HT-29 (cell line): ENCODE data around the gene PRKAR1A. TPM values are rescaled to one million over a fixed set of nuclear protein-coding genes. Genes with fewer than 3 reads are reported as not detected.
"Not testable (repeated sequence)": the region's sequence is repeated elsewhere in the genome, so short reads cannot be mapped to it uniquely, and the experiment has no call there.

Experiments used
- DNase-seq: peaks from one replicate; pipeline ENCODE4 v3.0.0-alpha.2; 2015; ENCODE audit warnings: low spot score
- total RNA-seq: library from RNA; depleted of rRNA; stranded (reverse); fragments of >200 nt; shearing (Covaris generic); gene quantifications from 2 replicates; pipeline ENCODE4 v1.2.3, GENCODE V29; 2014

PRKAR1A gene
- total RNA-seq, 1 experiment from 2014 or later: 86.4 TPM

DNA sequence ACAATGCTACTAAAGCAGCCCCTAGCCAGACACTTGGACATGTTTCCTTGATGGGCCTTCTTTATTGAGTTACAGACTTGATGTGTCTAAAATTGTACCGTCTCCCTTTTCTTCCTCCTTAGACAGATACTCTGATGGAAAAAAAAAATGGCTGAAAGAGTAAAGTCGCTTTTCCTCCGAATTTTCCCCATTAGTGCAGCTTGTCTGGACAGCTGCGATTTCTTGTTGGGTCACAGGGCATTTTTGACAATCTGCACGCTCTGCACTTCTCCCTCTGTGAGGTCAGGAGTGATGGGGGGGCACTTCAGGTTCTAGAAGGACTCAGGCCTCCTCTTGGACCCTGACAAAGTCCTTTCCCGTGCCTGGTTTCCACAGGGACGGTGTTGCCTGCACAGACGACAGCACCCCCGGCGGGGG is 968 bp upstream of the PRKAR1A start:
- no peak for DNase-seq

DNA sequence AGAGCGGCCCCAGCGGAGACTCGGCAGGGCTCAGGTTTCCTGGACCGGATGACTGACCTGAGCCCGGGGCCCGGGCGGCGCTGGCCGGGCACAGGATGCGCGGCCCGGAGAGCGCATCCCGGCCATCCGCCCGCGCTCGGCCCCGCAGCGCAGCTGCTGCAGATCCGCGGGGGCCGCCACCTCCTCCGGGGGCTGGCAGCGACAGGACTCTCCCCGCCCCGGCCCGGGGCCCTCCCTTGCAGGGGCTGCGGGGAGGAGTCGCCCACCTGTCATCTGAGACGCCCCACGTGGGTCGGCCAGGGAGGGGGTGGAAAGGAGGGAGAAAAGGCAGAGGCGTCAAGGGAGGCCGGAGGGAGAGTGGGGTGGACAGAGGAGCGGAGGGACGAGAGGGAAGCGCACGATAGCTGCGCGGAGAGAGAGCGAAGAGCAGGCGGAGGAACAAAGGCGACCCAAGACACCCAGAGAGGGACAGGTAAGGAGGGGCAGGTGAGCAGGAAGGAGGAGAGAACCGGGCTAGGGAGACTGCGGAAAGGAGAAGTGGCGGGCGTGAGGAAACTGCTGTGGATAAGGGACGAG is 471 bp upstream of the PRKAR1A start:
- DNase-seq: peak; percentile 61

DNA sequence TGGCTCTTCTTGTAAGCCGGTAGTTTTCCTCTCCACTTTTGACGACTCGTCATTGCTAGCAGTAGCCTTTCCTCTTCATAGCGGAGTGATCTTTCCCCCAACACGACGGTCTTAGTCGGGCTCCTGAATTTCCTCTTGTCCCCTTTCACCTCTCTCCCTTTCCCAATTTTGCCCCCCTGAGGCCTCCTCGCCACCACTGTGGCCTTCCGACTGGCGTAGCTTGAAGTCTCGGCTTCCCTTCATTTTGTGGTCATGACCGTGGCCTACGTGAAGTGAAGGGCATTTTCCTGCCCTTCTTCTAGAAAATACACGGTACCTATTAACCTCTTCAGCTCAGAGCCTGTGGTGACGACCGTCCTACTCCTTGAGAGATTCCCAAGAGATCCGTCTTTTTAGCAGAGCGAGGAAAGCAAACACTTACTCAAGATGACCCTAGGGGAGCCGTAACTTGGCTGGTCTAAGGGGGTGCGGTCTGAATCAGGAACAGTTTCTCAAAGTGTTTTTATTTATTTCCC is 787 bp downstream of the PRKAR1A start:
- peak; percentile 42 for DNase-seq

- no peak for DNase-seq
These were observed 1.7 kb downstream of the PRKAR1A start for GRCh38 chr17:68513932-68514331.

DNA sequence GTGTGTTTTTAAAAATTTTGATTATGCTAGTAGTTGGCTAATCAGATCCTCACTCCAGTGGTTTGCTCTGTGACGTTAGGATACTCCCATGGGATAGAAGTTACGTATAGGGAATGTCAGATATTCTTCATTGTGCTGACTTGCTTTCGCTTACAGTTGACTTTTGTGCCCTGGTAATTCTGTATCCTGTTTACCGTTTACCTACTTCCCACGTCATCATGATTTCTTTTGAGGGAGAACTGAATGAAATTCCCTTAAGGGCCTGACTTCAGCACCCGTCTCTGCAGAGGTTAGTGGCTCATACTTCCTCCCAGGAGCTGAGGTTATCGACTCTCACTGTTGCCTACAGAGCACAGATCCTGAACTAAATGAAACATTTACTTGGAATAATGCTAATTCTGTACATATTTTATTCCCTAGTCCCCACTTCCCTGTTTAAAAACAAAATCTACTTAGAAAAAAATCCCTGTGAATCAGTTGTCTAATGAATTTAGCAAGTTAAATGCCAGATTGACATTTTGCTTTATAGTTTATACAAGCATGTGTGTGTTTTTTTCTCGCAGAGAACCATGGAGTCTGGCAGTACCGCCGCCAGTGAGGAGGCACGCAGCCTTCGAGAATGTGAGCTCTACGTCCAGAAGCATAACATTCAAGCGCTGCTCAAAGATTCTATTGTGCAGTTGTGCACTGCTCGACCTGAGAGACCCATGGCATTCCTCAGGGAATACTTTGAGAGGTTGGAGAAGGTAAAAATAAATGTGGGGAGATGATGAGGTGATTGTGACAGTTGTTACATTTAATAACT is 2.8 kb downstream of the PRKAR1A start:
- no peak for DNase-seq

DNA sequence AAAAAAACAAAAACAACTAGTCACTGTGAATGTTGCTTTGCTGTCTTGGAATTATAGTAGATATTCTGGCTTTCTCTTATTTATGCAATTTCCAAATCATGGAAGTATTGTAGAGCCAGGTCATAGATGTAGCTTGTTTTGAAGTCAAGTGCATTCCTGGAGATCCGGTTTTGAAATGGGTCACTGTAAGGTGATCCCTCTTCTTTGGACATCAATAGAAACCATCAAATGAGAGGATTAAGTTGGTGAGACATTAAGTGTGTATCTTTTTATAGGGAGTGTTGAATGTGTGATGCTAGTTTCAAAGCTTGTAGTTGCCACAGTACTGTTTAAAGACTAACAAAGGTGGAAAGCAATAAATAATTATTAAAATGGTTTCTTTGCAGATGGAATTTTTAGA is 4.5 kb downstream of the PRKAR1A start:
- DNase-seq: no peak

DNA sequence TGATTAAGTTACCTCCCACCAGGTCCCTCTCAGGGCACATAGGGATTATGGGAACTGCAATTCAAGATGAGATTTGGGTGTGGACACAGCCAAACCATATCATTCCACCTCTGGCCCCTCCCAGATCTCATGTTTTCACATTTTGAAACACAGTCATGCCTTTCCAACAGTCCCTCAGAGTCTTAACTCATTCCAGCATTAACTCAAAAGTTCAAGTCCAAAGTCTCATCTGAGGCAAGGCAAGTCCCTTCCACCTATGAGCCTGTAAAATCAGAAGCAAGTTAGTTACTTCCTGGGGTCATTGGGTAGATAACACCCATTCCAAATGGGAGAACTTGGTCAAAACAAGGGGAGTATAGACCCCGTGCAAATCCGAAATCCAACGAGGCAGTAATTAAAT is 5.4 kb downstream of the PRKAR1A start:
- DNase-seq: not testable (repeated sequence)

GRCh38 chr17:68518063-68518815 is 6.0 kb downstream of the PRKAR1A start:
- DNase-seq: no peak

- DNase-seq: not testable (repeated sequence)
These were observed 6.8 kb downstream of the PRKAR1A start for GRCh38 chr17:68519051-68519450.

- DNase-seq: no peak
These were observed 7.7 kb downstream of the PRKAR1A start for GRCh38 chr17:68519911-68520310.

DNA sequence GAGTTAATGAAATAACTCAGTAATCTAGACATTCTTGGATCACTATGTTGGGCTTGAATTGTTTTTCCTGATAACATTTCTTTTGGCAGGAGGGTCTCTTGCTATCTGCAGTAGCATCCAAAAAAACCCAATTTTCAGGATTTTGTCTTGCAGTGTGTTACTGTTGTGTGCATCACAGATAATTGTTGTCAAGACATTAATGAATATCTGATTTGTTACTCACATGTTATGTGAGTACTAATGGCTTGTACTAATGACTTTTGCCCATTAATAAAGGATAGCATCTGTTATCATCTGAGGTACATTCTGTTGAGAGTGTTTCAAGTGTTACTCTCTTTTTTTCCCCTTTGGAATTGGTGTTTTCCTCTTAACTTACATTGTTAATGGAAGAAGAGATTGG is 10.0 kb downstream of the PRKAR1A start:
- no peak for DNase-seq

- DNase-seq: no peak
These were observed 14.3 kb downstream of the PRKAR1A start for GRCh38 chr17:68526548-68526947.

DNA sequence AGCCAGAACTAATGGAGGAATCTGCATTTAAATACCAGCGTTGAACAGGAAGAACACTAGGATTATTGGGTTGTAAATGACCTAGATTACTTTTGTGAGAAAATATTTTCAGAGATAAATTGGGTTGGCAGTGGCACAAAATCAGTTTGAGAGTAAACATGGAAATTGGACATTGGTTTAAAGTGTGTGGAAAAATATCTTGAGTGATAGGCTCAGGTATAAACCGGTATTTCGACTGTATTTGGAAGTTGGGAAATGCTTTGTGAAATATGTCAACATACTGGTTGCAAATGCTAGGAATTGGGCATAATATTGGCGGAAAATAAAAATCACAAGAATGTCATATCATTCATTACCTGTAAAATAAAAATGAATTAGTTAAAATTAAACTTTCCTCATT is 15.1 kb downstream of the PRKAR1A start:
- DNase-seq: no peak

- no peak for DNase-seq
These were observed 19.0 kb downstream of the PRKAR1A start for GRCh38 chr17:68531252-68531651.

GRCh38 chr17:68532826-68533225 is 20.6 kb downstream of the PRKAR1A start:
- DNase-seq: no peak

DNA sequence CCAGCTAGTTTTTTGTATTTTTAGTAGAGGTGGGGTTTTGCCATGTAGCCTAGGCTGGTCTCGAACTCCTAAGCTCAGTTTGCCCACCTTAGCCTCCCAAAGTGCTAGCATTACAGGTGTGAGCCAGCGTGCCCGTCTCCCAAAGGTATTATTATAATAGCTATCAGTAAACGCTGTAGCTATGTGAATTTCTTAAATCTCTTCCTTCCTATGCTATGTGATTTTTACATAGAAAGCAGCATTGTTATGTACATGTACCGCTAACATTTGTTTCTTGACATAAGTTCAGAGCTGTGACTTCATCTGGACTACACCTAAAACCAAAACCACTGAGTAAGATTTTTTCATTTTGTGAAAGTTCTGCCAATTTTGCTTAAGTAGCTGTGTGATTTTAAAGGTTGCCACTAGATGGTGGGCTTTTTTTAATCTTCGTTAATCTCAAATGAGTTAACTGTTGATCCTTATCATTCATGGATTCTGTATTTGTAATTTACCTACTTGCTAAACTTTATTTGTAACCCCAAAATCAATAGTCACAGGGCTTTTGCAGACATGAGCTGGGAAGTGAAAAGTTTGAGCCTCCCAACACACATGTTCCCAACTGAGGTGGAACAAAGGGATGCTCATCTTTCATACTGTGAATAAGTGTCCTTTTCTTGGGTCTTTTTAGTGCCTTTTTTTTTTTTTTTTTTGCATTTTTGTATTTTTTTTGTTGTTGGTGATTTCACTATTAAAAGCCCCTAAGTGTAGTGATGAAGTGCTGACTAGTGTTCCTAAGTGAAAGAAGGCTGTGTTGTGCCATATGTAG is 21.9 kb downstream of the PRKAR1A start:
- DNase-seq: no peak

DNA sequence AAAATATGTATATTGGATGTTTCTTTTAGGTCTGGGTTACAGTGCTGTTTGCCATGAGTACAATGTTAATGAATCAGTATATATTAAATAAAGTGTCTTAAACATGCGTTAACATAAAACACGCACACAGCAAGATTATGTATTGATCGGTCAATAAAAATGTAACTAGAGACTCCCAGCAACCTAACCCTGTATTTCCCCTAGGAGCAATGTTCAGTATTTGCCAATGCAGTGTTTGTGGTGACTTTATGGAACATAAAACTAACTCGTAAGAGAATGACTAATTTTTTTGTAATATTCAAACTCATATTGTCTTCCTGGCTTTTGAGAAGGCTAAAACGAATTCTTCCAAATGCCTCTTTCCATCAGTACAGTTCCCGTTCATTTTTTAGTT is 22.5 kb downstream of the PRKAR1A start:
- no peak for DNase-seq

GRCh38 chr17:68535922-68536321 is 23.7 kb downstream of the PRKAR1A start:
- DNase-seq: no peak

DNA sequence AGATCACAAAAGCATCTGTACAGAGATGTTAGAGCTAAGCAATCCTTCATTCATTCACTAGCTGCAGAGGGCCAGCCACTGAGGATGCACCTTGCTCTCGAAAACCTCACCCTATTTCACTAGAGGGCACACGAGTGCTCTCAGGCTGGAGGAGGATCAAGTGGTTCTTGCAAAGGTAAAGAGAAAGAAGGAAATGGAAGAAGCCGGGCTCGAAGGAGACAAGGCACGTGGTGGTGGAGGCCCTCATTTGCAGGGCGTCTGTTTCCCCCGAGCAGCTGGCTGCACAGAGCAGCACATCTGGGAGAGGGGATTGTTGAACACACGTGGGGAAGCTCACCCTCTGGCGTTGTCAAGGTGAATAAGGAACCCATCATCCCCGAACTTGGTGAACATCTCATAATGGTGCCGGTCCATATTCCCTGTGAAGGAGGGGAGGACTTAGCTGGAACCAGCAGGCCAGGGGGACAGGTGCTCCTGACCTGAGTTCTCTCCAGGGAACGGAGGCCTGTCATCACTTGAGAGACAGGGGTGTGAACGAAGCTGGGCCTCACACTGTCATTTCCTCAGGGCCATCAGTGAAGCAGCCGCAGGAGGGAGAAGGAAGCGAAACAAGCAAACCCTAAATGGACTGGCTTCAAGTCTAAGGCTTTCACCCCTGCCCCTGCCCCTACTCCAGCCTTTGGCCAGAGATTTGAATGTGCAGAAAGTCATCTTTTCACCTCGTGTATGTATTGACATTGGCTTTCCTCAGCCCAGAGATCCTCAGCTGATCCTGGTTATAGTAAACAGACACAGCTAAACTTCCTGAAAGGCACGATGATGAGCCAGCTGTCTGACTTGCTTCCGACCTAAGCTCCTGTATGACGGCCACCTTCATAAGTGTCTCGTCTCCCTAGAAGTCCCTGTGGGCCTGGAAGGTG is 27.6 kb downstream of the PRKAR1A start:
- peak; percentile 12 for DNase-seq

- no peak for DNase-seq
These were observed 28.8 kb downstream of the PRKAR1A start for GRCh38 chr17:68540981-68541380.
